ENCODE measurements around the gene MRPS31.

GRCh38 chr13:40680659-40681323 is 90.2 kb downstream of the MRPS31 start:
- TF ChIP-seq POLR2A (IDR thresholded peaks at IDR 0.05; ENCODE audit: low read depth, low read length) (no peak), POLR2AphosphoS5 (IDR thresholded peaks at IDR 0.05; ENCODE audit: low read depth, low read length) (no peak)
